T-helper 9 cell (primary cell): ENCODE results near the gene PPP1R1B.
"Not testable (repeated sequence)": the region's sequence is repeated elsewhere in the genome, so short reads cannot be mapped to it uniquely, and the experiment has no call there.

Source experiments
- DNase-seq: peaks from one replicate; pipeline ENCODE4 v3.0.0-alpha.2; 2020
- total RNA-seq, 2 donors: gene quantifications; one replicate each; lab custom pipeline; 2026; lab: John Stamatoyannopoulos, UW

PPP1R1B gene
- 0 reads per million in 2 donors for total RNA-seq

DNA sequence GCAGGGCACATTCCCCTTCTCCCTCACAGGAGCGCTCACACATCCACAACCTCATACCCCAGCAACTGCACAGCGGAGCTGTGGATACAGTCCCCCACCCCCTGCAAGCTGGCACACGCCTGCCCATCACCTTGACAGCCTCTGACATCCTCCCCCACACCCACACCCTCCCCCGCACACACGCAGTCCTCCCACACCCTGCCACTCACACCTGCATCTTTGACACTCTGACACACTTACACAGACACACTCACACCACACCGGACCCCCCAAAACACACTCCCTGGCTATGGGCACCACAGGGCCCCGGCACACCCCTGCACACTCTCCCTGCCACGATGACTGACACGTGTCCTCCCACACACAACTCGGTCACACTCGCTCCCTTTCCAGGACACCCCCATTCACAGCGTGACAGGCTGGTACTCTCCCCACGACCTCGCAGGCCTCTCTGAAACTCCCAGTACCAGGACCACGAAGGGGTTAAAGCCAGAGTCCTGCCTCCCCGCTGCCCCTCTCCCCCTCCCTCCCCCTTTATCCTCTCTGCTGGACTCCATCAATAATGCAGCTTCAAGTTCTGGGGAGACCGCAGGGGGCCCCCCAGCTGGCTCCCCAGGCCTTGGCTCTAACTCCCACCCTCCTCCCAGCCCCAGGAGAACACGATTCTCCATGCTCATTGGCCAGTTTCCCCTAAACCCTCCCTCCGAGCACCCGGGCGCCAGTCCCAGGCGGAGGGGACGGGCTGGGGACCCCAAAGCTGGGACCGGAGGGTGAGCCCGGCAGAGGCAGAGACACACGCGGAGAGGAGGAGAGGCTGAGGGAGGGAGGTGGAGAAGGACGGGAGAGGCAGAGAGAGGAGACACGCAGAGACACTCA, at the start of gene PPP1R1B:
Gene PPP1R1B, plus strand, starts transcription at position 782 of the 876 bp plus-strand sequence. CDS start 441 bp downstream, outside the sequence.
- DNase-seq, result no peak

- no peak for DNase-seq
Observed at GRCh38 chr17:39578272-39578671, 48.5 kb upstream of the PPP1R1B start.

DNA sequence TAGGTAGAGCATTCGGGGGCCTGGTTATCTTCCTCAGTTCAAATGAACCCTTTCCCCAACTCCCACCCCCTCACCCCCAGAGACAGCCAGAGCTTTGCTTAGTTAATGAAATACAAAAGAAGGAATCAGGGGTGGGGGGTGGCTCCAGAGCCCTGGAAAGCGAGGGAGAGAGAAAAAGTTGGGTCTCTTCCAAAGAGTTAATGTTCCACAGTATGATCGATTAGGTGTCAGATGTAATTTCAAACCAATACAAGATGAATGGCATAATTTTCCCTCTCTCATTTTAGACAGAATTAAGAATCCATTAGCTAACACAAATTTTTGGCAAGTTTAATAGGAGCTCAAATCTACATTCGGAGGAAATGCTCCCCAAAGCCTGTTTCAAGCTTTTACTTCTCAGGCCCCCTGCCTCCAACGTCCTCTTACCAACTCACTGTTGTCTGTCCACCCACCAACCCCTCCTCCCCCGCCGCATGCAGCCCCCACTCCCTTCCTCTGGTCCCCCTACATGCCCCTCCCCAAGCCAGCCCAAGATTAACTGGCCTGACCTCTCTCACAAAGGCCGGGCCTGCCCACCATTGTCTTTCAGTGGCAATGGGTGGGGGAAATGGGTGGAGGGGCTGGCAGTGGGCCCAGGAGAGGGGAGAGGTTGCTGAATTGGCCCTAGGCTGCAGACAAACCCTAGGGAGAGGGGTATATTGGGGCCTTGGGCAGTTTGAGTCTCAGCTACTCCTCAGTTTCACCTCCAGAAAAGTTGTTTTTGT, 47.3 kb upstream of the PPP1R1B start:
- no peak for DNase-seq

DNA sequence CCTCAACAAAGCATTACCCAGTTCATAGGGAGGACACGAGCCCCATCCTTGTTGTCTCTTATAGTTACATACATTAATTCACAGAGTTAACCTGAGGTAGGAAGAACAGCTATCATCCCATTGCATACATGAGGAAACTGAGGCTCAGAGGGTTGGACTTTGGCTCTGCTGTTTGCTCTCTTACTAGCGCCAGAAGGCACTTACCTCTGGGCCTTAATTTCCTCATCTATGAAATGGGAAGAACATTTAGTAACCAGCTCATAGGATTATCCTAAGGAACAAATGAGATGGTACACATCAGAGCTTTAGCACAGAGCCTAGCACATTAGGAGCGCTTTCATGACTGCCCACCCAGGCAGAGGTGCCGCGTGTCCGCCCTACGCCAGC, 46.7 kb upstream of the PPP1R1B start:
- DNase-seq, result no peak

DNA sequence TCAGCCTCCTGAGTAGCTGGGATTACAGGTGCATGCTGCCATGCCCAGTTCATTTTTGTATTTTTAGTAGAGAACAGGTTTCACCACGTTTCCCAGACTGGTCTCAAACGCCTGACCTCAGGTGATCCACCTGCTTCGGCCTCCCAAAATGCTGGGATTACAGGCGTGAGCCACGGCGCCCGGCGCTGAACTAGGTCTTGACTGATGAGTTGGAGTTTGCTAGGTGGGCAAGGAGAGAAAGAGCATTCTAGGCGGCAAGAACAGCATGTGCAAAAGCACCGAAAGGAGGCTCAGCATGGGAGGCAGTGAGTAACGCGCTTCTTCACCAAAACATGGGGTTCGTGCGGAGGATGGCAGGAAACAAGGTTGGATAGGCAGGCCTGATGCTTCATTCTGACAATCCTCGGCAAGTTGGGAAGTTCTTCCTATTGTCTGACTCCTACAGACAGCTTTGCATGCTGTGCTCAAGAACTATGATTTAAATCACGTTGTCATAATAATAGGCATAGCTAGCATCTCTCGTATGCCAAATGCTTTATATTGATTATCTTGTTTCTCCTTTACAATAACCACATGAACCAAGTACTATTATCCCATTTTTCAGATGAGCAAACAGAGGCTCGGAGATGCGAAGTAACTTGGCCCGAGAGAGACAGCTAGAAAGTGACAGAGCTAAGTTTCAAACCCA, 45.5 kb upstream of the PPP1R1B start:
- no peak for DNase-seq

GRCh38 chr17:39581759-39582085, 45.0 kb upstream of the PPP1R1B start:
- DNase-seq, result no peak

GRCh38 chr17:39582658-39583057, 44.1 kb upstream of the PPP1R1B start:
- no peak for DNase-seq

DNA sequence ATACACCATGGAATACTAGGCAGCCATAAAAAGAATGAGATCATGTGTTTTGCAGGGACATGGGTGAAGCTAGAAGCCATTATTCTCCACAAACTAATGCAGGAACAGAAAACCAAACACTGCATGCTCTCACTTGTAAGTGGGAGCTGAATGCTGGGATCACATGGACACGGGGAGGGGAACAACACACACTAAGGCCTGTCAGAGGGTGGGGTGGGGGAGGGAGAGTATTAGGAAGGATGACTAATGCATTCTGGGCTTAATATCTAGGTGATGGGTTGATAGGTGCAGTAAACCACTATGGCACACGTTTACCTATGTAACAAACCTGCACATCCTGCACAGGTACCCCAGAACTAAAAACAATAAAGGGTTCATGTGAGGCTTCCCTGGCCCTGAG, 36.6 kb upstream of the PPP1R1B start:
- not testable (repeated sequence) for DNase-seq

DNA sequence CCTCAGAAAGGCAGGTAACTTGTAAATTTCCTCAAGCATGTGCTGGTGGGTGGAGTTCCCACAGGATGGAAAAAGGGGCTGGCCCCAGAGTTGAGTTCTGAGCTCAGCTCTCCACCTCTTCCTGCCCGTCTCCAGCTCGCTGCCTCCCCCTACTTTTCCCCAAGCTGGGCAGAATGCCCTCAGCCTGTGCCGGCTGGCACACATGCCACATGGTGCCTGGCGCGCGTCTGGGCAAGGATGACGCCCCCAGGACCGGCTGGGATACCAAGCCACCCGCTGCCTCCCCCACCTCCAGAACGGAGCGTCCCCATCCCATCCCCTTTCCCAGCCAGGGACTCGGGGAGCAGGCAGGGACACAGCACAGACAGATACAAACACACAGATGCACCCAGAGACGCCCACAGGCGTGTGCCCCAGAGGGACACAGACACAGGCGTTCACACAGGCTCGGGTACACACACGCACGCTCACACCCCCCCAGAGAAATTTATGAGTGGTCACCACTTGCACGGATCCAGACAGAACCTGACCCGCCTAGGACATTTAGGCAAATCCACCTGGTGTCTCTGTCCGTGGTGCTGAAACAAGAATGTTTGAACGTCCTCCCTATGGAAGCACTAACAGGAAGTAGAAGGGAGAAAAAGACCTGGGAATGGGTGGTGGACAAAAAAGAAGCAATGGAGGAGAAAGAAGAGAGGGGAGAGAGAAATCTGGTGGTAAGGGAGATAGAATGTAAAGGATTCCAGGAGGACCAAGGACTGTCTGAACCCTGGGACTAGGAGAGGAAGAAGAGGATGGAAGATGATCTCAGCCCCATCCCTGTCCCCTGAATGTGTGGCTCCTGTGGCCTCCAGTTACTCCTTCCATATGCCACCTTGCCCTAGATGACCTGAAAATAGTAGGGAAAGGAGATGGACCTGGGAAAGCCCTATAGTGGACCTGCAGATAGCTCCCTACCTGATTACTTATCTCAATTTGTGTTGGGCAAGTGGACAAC, 34.5 kb upstream of the PPP1R1B start:
- DNase-seq, result no peak

- no peak for DNase-seq
Observed at GRCh38 chr17:39593371-39593770, 33.4 kb upstream of the PPP1R1B start.

- no peak for DNase-seq
Observed at GRCh38 chr17:39595294-39595693, 31.5 kb upstream of the PPP1R1B start.

DNA sequence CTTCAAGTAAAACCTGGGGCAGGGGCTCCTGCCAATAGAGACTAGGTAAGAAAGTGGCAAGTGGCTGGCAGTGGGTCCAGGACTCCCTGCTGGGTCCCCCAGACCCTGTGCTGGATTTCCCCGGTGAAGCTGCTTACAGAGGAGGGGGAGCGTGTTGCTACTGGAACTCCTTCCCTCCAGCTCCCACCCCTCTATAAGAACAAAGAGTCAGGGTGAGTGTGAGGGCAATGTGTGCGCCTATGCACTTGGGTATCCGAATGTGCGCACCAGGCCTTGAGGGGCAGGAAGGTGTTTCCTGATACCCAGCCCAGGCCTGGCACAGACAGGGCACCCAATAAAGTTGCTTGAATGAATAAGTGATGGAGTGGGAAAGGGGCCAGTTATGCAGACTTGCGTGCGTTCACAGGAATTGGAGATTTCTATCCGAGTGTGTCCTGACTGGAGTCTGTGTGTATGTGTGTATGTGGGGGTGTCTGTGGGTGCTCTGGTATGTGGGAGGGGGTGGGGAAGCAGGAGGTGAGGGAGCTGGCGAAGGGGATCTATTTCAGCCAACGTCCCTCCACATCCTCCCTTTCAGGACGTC, 30.7 kb upstream of the PPP1R1B start:
- no peak for DNase-seq

- no peak for DNase-seq
Observed at GRCh38 chr17:39596543-39597267, 30.0 kb upstream of the PPP1R1B start.

GRCh38 chr17:39597372-39598046, 29.2 kb upstream of the PPP1R1B start:
- no peak for DNase-seq

DNA sequence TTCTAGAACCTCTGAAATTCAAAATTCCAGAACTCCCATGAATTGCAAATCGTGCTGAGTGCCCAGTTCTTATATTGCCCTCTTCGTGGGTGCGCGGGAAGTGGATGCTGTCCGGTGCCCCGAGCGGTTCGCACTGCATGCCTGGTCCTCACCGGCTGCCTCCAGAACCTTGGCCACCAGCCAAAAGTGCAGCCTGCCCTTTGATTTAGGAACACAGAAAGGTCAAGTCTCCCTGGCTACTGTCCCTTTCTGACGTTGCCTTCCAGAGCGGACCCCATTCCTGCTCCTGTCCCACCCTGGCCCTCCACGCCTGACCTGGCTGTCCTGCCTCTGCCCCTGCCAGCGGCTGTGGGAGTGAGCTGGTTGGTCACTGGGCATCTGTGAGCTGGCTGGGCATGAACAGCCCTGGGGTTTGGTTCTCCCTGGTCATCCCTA, 28.7 kb upstream of the PPP1R1B start:
- no peak for DNase-seq

- DNase-seq, result no peak
Observed at GRCh38 chr17:39598630-39599003, 28.1 kb upstream of the PPP1R1B start.

GRCh38 chr17:39599004-39599664, 27.6 kb upstream of the PPP1R1B start:
- DNase-seq, result no peak

- no peak for DNase-seq
Observed at GRCh38 chr17:39599665-39600231, 27.0 kb upstream of the PPP1R1B start.

GRCh38 chr17:39600288-39600996, 26.3 kb upstream of the PPP1R1B start:
- no peak for DNase-seq
